H9 (cell line): ENCODE results near the gene THSD7B. TPM values are rescaled to one million over a fixed set of nuclear protein-coding genes. Genes with fewer than 3 reads are reported as not detected.

Experiments
- DNase-seq: peaks from one replicate; pipeline ENCODE4 v3.0.0-alpha.2; 2017
- H2AFZ ChIP-seq: one replicate; pipeline ENCODE4 v1.6.1; 2013; ENCODE audit warnings: mild to moderate bottlenecking, low read length, control low read depth, moderate library complexity
- H2AK5ac ChIP-seq: 2 replicates; pipeline ENCODE4 v1.6.1; 2013; ENCODE audit warnings: low read length, control low read depth, mixed read lengths; ENCODE audit not compliant: insufficient read length
- H2BK120ac ChIP-seq: one replicate; pipeline ENCODE4 v1.6.1; 2013; ENCODE audit warnings: low read depth, mild to moderate bottlenecking, low read length, control low read depth, inconsistent platforms; ENCODE audit not compliant: poor library complexity, severe bottlenecking
- H2BK12ac ChIP-seq: 2 replicates; pipeline ENCODE4 v1.6.1; 2013; ENCODE audit warnings: low read length, control low read depth, mixed read lengths, low read depth; ENCODE audit not compliant: insufficient read length
- H2BK15ac ChIP-seq: 2 replicates; pipeline ENCODE4 v1.6.1; 2013; ENCODE audit warnings: low read depth, low read length, control low read depth
- H2BK20ac ChIP-seq: one replicate; pipeline ENCODE4 v1.6.1; 2013; ENCODE audit warnings: low read depth, mild to moderate bottlenecking, low read length, control low read depth, inconsistent platforms; ENCODE audit not compliant: poor library complexity, severe bottlenecking
- H2BK5ac ChIP-seq: 2 replicates; pipeline ENCODE4 v1.6.1; 2013; ENCODE audit warnings: low read length, control low read depth, mixed read lengths; ENCODE audit not compliant: insufficient read length
- H3K14ac ChIP-seq: 2 replicates; pipeline ENCODE4 v1.6.1; 2013; ENCODE audit warnings: low read length, control low read depth; ENCODE audit not compliant: insufficient read depth
- H3K18ac ChIP-seq: 2 replicates; pipeline ENCODE4 v1.6.1; 2013; ENCODE audit warnings: low read depth, mild to moderate bottlenecking, mixed read lengths, low read length, control low read depth; ENCODE audit not compliant: insufficient read length
- H3K23ac ChIP-seq: 2 replicates; pipeline ENCODE4 v1.6.1; 2013; ENCODE audit warnings: low read length, control low read depth, mixed read lengths, low read depth; ENCODE audit not compliant: insufficient read length
- H3K23me2 ChIP-seq: 2 replicates; pipeline ENCODE4 v1.6.1; 2013; ENCODE audit warnings: low read depth, mild to moderate bottlenecking, mixed read lengths, low read length, control low read depth; ENCODE audit not compliant: insufficient read length, poor library complexity, severe bottlenecking
- H3K27ac ChIP-seq: 2 replicates; pipeline ENCODE4 v1.5.1; 2013; ENCODE audit warnings: low read length, control low read depth, mixed read lengths, low read depth; ENCODE audit not compliant: insufficient read length
- H3K27me3 ChIP-seq: 2 replicates; pipeline ENCODE4 v1.6.1; 2013; ENCODE audit warnings: low read length, control low read depth, inconsistent platforms; ENCODE audit not compliant: insufficient read depth
- H3K4ac ChIP-seq: 2 replicates; pipeline ENCODE4 v1.6.1; 2013; ENCODE audit warnings: low read depth, mild to moderate bottlenecking, control low read depth, inconsistent platforms, low read length, moderate library complexity
- H3K4me1 ChIP-seq: 2 replicates; pipeline ENCODE4 v1.6.1; 2013; ENCODE audit warnings: low read length, control low read depth, inconsistent platforms; ENCODE audit not compliant: insufficient read depth
- H3K4me2 ChIP-seq: 2 replicates; pipeline ENCODE4 v1.6.1; 2013; ENCODE audit warnings: low read length, control low read depth, mixed read lengths; ENCODE audit not compliant: insufficient read length, insufficient read depth
- H3K56ac ChIP-seq: 2 replicates; pipeline ENCODE4 v1.6.1; 2013; ENCODE audit warnings: low read depth, mild to moderate bottlenecking, mixed read lengths, low read length, control low read depth; ENCODE audit not compliant: insufficient read length
- H3K79me1 ChIP-seq: 2 replicates; pipeline ENCODE4 v1.6.1; 2013; ENCODE audit warnings: low read depth, mild to moderate bottlenecking, moderate library complexity, low read length, control low read depth, inconsistent platforms; ENCODE audit not compliant: insufficient read depth, poor library complexity, severe bottlenecking
- H3K79me2 ChIP-seq: 2 replicates; pipeline ENCODE4 v1.6.1; 2013; ENCODE audit warnings: low read length, control low read depth, inconsistent platforms; ENCODE audit not compliant: insufficient read depth
- H3K9ac ChIP-seq: 2 replicates; pipeline ENCODE4 v1.6.1; 2013; ENCODE audit warnings: low read length, control low read depth, mixed read lengths; ENCODE audit not compliant: insufficient read length; ENCODE audit errors: extremely low read depth
- H3K9me3 ChIP-seq: one replicate; pipeline ENCODE4 v1.6.1; 2013; ENCODE audit warnings: low read depth, low read length, inconsistent platforms; ENCODE audit not compliant: control insufficient read depth
- H3T11ph ChIP-seq: one replicate; pipeline ENCODE4 v1.6.1; 2013; ENCODE audit warnings: mild to moderate bottlenecking, low read length, control low read depth, inconsistent platforms
- H4K20me1 ChIP-seq: one replicate; pipeline ENCODE4 v1.6.1; 2013; ENCODE audit not compliant: control insufficient read depth, insufficient read length, insufficient read depth
- H4K5ac ChIP-seq: 2 replicates; pipeline ENCODE4 v1.6.1; 2013; ENCODE audit warnings: low read depth, mild to moderate bottlenecking, mixed read lengths, low read length, control low read depth; ENCODE audit not compliant: insufficient read length
- H4K8ac ChIP-seq: replicated peaks from 2 replicates; pipeline ENCODE4 v1.6.1; 2013; ENCODE audit warnings: low read length, control low read depth, mixed read lengths, low read depth; ENCODE audit not compliant: insufficient read length
- H4K91ac ChIP-seq: 2 replicates; pipeline ENCODE4 v1.6.1; 2013; ENCODE audit warnings: low read depth, mild to moderate bottlenecking, moderate library complexity, mixed read lengths, low read length, control low read depth; ENCODE audit not compliant: insufficient read length
- H3K27ac Mint-ChIP-seq, 3 experiments: 2 replicates in 2 of 3; 3 replicates in 1 of 3; pipeline ENCODE4 v1.8.0; 2020 to 2021; ENCODE audit warnings: mixed read lengths in 3 of 3, mild to moderate bottlenecking in 1 of 3, moderate library complexity in 1 of 3
- H3K27me3 Mint-ChIP-seq: 2 replicates; pipeline ENCODE4 v1.8.0; 2021; ENCODE audit warnings: low read depth, mild to moderate bottlenecking, moderate library complexity, mixed read lengths
- H3K36me3 Mint-ChIP-seq, 3 experiments: 2 replicates in 2 of 3; 3 replicates in 1 of 3; pipeline ENCODE4 v1.8.0; 2020 to 2021; ENCODE audit warnings: low read depth in 3 of 3, mixed read lengths in 3 of 3; ENCODE audit not compliant: insufficient read depth in 1 of 3
- H3K4me1 Mint-ChIP-seq, 2 experiments: 2 replicates each; pipeline ENCODE4 v1.8.0; 2020; ENCODE audit warnings: mixed read lengths in 2 of 2
- H3K4me3 Mint-ChIP-seq, 2 experiments: 2 replicates in 1 of 2; 3 replicates in 1 of 2; pipeline ENCODE4 v1.8.0; 2020 to 2021; ENCODE audit warnings: mild to moderate bottlenecking in 2 of 2, mixed read lengths in 2 of 2, moderate library complexity in 1 of 2
- H3K9me3 Mint-ChIP-seq, 2 experiments: 2 replicates in 1 of 2; 3 replicates in 1 of 2; pipeline ENCODE4 v1.8.0; 2020; ENCODE audit warnings: mild to moderate bottlenecking in 2 of 2, mixed read lengths in 2 of 2, moderate library complexity in 1 of 2
- WGBS: extraction: QIAGEN DNeasy Blood & Tissue Kit; methylation state at CpG from one replicate; pipeline ENCODE4 v1.1.7; 2013; ENCODE audit warnings: missing lambda C conversion rate, low lambda C conversion rate, mixed read lengths; ENCODE audit not compliant: insufficient read length; ENCODE audit errors: extremely low coverage; 5-methylcytosine and 5-hydroxymethylcytosine counted together
- total RNA-seq: library from RNA; stranded (reverse); gene quantifications from 2 replicates; pipeline ENCODE4 v1.2.1, GENCODE V29; 2021
- TF ChIP-seq, protein P1 (sequence below): fragments of 200-600 bp; sonication (generic); conservative IDR thresholded peaks from 3 replicates; pipeline ENCODE4 v1.8.0; 2021; ENCODE audit warnings: antibody characterized with exemption, mild to moderate bottlenecking

THSD7B gene
- total RNA-seq, 1 experiment from 2014 or later, result 0.85 TPM

DNA sequence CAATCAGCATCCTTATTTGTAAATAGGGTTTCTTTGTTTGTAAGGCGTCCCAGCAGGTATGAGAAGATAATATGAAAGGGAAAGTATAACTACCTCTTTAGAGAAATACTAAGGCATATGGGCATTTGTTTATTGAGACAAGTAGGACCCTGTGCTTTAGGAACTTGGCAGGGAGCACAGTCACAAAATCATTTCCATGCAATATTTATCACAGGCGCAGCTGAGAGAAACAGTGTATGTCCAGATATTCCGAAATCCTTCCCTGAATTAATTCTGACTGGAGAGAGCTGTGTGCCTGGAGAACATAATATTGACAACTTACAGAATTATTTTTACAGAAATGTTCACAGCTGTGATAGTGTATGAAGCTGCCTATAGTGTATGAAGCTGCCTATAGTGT lies 416.7 kb downstream of the THSD7B start:
- H3K14ac ChIP-seq, result no peak overlapping the region
- TF ChIP-seq, protein P1, sequence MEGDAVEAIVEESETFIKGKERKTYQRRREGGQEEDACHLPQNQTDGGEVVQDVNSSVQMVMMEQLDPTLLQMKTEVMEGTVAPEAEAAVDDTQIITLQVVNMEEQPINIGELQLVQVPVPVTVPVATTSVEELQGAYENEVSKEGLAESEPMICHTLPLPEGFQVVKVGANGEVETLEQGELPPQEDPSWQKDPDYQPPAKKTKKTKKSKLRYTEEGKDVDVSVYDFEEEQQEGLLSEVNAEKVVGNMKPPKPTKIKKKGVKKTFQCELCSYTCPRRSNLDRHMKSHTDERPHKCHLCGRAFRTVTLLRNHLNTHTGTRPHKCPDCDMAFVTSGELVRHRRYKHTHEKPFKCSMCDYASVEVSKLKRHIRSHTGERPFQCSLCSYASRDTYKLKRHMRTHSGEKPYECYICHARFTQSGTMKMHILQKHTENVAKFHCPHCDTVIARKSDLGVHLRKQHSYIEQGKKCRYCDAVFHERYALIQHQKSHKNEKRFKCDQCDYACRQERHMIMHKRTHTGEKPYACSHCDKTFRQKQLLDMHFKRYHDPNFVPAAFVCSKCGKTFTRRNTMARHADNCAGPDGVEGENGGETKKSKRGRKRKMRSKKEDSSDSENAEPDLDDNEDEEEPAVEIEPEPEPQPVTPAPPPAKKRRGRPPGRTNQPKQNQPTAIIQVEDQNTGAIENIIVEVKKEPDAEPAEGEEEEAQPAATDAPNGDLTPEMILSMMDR, result no peak
- H3K56ac ChIP-seq, result no peak overlapping the region
- Mint-ChIP-seq H3K9me3 (peaks cover 0 to 9% of the 10 kb centered on the region in 2 experiments; a peak in 3 of 5 replicates), H3K27ac (no peak overlapping the region), H3K27me3 (no peaks in the 10 kb centered on the region), H3K4me1 (peaks cover 6 to 11% of the 10 kb centered on the region in 2 experiments; a peak in 1 of 4 replicates), H3K4me3 (no peak overlapping the region), H3K36me3 (peaks cover 0 to 8% (median 0%) of the 10 kb centered on the region in 3 experiments; a peak in 1 of 7 replicates)
- no peak overlapping the region for H3K4me2 ChIP-seq
- no peak overlapping the region for H2AK5ac ChIP-seq
- no peak overlapping the region for H3K4ac ChIP-seq
- no peak overlapping the region for H2BK120ac ChIP-seq
- no peaks in the 10 kb centered on the region for H3K79me2 ChIP-seq
- no peak overlapping the region for H3K23ac ChIP-seq
- H4K8ac ChIP-seq, result no peak overlapping the region
- no peaks in the 10 kb centered on the region for H3K79me1 ChIP-seq
- no CpG with 5 or more reads among the region's 3 CpGs for WGBS
- H3K27ac ChIP-seq, result no peak overlapping the region
- no peak overlapping the region for H4K91ac ChIP-seq
- no peak for DNase-seq
- H3K27me3 ChIP-seq, result no peaks in the 10 kb centered on the region
- H2BK5ac ChIP-seq, result no peak overlapping the region
- no peak overlapping the region for H3K9ac ChIP-seq
- H3T11ph ChIP-seq, result no peak overlapping the region
- H3K4me1 ChIP-seq, result no peaks in the 10 kb centered on the region
- H3K18ac ChIP-seq, result no peak overlapping the region
- no peaks in the 10 kb centered on the region for H3K9me3 ChIP-seq
- no peak overlapping the region for H2AFZ ChIP-seq
- no peak overlapping the region for H4K5ac ChIP-seq
- no peak overlapping the region for H2BK12ac ChIP-seq
- no peak overlapping the region for H2BK15ac ChIP-seq
- no peaks in the 10 kb centered on the region for H4K20me1 ChIP-seq
- H2BK20ac ChIP-seq, result no peak overlapping the region
- no peaks in the 10 kb centered on the region for H3K23me2 ChIP-seq
